ENCODE results near the gene GPATCH3. TPM values are rescaled to one million over a fixed set of nuclear protein-coding genes. Genes with fewer than 3 reads are reported as not detected.

Gene GPATCH3
- polyA plus RNA-seq, 1 donor (not counting 4 experiments of a cell fraction or from before 2014, with no cell fraction given) = 5.7 TPM

- H3K9me1 ChIP-seq (ENCODE audit: control insufficient read depth, extremely low read depth, insufficient read depth, low read length) = no peaks in the 10 kb centered on the region
- peaks cover 1 to 5% of the 10 kb centered on the region in 2 experiments for H3K36me3 ChIP-seq (ENCODE audit: control insufficient read depth in 2 of 2, extremely low read depth in 1 of 2, insufficient read depth in 2 of 2, low read length in 2 of 2)
- DNase-seq (ENCODE audit: low read depth, low spot score) (peak; percentile 99), FAIRE-seq (peak; percentile 69)
- H3K9ac ChIP-seq (ENCODE audit: control insufficient read depth, extremely low read depth, insufficient read depth, low read length) = peak within 1 kb of the TSS; percentile 99
- TF ChIP-seq EZH2 (IDR thresholded peaks at IDR 0.05; ENCODE audit: low read length) = no peak
- peak in 2 of 3 experiments; percentile 85 to 92 for TF ChIP-seq CTCF (optimal IDR thresholded peaks at IDR 0.05 in 1 of 3, IDR thresholded peaks at IDR 0.05 in 1 of 3, conservative IDR thresholded peaks at IDR 0.05 in 1 of 3; ENCODE audit: extremely low read depth in 1 of 3, insufficient read depth in 2 of 3, low read length in 3 of 3)
- H3K79me2 ChIP-seq (ENCODE audit: control insufficient read depth, insufficient read depth, low read length) = peaks cover 17% of the 10 kb centered on the region
- H3K9me3 ChIP-seq (ENCODE audit: control insufficient read depth, low read depth, low read length) = peaks cover 2% of the 10 kb centered on the region
- dilution Hi-C loops (cut with MboI; ENCODE audit: extremely low pct_ligation_motif_present, low sequenced_read_pairs) = no loop called here
- H3K27ac ChIP-seq (ENCODE audit: control insufficient read depth, insufficient read depth, low read length) = peak within 1 kb of the TSS; percentile 100
- H4K20me1 ChIP-seq (ENCODE audit: control insufficient read depth, extremely low read depth, insufficient read depth, low read length) = peaks cover 4% of the 10 kb centered on the region
- H3K4me3 ChIP-seq (ENCODE audit: control insufficient read depth in 2 of 3, extremely low read depth in 1 of 3, insufficient read depth in 2 of 3, low read depth in 1 of 3, low read length in 3 of 3) = peak within 1 kb of the TSS; percentile 56 to 98 (median 93)
- H2AFZ ChIP-seq (ENCODE audit: control insufficient read depth, low read length) = no peak within 1 kb of the TSS
- peak within 1 kb of the TSS; percentile 99 for H3K4me2 ChIP-seq (ENCODE audit: control insufficient read depth, extremely low read depth, insufficient read depth, low read depth, low read length)
- H3K4me1 ChIP-seq (ENCODE audit: control insufficient read depth, extremely low read depth, insufficient read depth, low read length) = peaks cover 59% of the 10 kb centered on the region
- no peaks in the 10 kb centered on the region for H3K27me3 ChIP-seq (ENCODE audit: control insufficient read depth, extremely low read depth, insufficient read depth, low read length)
Measured at GRCh38 chr1:26862781-26863684, 37.2 kb downstream of the GPATCH3 start, which contains the start of gene SFN. Gene SFN (plus strand): TSS chr1:26863149. CDS start chr1:26863213, 64 bp downstream.

GRCh38 chr1:26861889-26862378 is 38.3 kb downstream of the GPATCH3 start:
- Histone ChIP-seq H3K4me3 (ENCODE audit: control insufficient read depth in 2 of 3, extremely low read depth in 1 of 3, insufficient read depth in 2 of 3, low read depth in 1 of 3, low read length in 3 of 3) (peak overlapping the region in 2 of 3 experiments; percentile 62 to 70), H3K4me2 (ENCODE audit: control insufficient read depth, extremely low read depth, insufficient read depth, low read depth, low read length) (peak overlapping the region; percentile 99), H4K20me1 (ENCODE audit: control insufficient read depth, extremely low read depth, insufficient read depth, low read length) (peaks cover 4% of the 10 kb centered on the region), H2AFZ (ENCODE audit: control insufficient read depth, low read length) (no peak overlapping the region), H3K36me3 (ENCODE audit: control insufficient read depth in 2 of 2, extremely low read depth in 1 of 2, insufficient read depth in 2 of 2, low read length in 2 of 2) (peaks cover 1 to 5% of the 10 kb centered on the region in 2 experiments), H3K9me3 (ENCODE audit: control insufficient read depth, low read depth, low read length) (peaks cover 2% of the 10 kb centered on the region), H3K4me1 (ENCODE audit: control insufficient read depth, extremely low read depth, insufficient read depth, low read length) (peaks cover 64% of the 10 kb centered on the region), H3K27me3 (ENCODE audit: control insufficient read depth, extremely low read depth, insufficient read depth, low read length) (no peaks in the 10 kb centered on the region), H3K79me2 (ENCODE audit: control insufficient read depth, insufficient read depth, low read length) (peaks cover 17% of the 10 kb centered on the region), H3K27ac (ENCODE audit: control insufficient read depth, insufficient read depth, low read length) (peak overlapping the region; percentile 100), H3K9ac (ENCODE audit: control insufficient read depth, extremely low read depth, insufficient read depth, low read length) (peak overlapping the region; percentile 99), H3K9me1 (ENCODE audit: control insufficient read depth, extremely low read depth, insufficient read depth, low read length) (no peaks in the 10 kb centered on the region)
- DNase-seq (ENCODE audit: low read depth, low spot score) = no peak
- dilution Hi-C loops (cut with MboI; ENCODE audit: extremely low pct_ligation_motif_present, low sequenced_read_pairs) = no loop called here
- FAIRE-seq = peak; percentile 80
- TF ChIP-seq CTCF (optimal IDR thresholded peaks at IDR 0.05 in 1 of 3, IDR thresholded peaks at IDR 0.05 in 1 of 3, conservative IDR thresholded peaks at IDR 0.05 in 1 of 3; ENCODE audit: extremely low read depth in 1 of 3, insufficient read depth in 2 of 3, low read length in 3 of 3) (no peak), EZH2 (IDR thresholded peaks at IDR 0.05; ENCODE audit: low read length) (no peak)

Data from keratinocyte (primary cell).